Activated T-cell treated with anti-CD3 and anti-CD28 coated beads, Interleukin-2, amount 50 U/mL, for 48 hours (primary cell): ENCODE results near the gene SNCAIP.
"Not testable (repeated sequence)": the region's sequence is repeated elsewhere in the genome, so short reads cannot be mapped to it uniquely, and the experiment has no call there.

Experiments
- DNase-seq, 2 experiments: peaks; one replicate each; pipeline ENCODE4 v3.0.0-alpha.2; 2020

SNCAIP gene

GRCh38 chr5:122470365-122470764 lies 158.3 kb downstream of the SNCAIP start:
- no peak for DNase-seq

GRCh38 chr5:122471031-122471751 lies 159.2 kb downstream of the SNCAIP start:
- no peak for DNase-seq

GRCh38 chr5:122471752-122472061 lies 159.7 kb downstream of the SNCAIP start:
- DNase-seq: no peak

GRCh38 chr5:122473138-122473843 lies 161.3 kb downstream of the SNCAIP start:
- DNase-seq: no peak

- no peak for DNase-seq
Observed at GRCh38 chr5:122473941-122474340, 161.9 kb downstream of the SNCAIP start.

GRCh38 chr5:122478741-122479442 lies 166.9 kb downstream of the SNCAIP start:
- no peak for DNase-seq

- no peak for DNase-seq
Observed at GRCh38 chr5:122480146-122480545, 168.1 kb downstream of the SNCAIP start.

- DNase-seq: no peak
Observed at GRCh38 chr5:122484103-122484502, 172.1 kb downstream of the SNCAIP start.

- DNase-seq: no peak
Observed at GRCh38 chr5:122485226-122485625, 173.2 kb downstream of the SNCAIP start.

- not testable (repeated sequence) for DNase-seq
Observed at GRCh38 chr5:122486616-122487015, 174.6 kb downstream of the SNCAIP start.

GRCh38 chr5:122490718-122491117 lies 178.7 kb downstream of the SNCAIP start:
- DNase-seq: no peak

- no peak for DNase-seq
Observed at GRCh38 chr5:122492675-122493074, 180.6 kb downstream of the SNCAIP start.

GRCh38 chr5:122493091-122494021 lies 181.3 kb downstream of the SNCAIP start:
- no peak for DNase-seq

GRCh38 chr5:122494109-122494508 lies 182.1 kb downstream of the SNCAIP start:
- DNase-seq: no peak

- no peak for DNase-seq
Observed at GRCh38 chr5:122498163-122498562, 186.1 kb downstream of the SNCAIP start.

- DNase-seq: no peak
Observed at GRCh38 chr5:122499585-122499984, 187.5 kb downstream of the SNCAIP start.

GRCh38 chr5:122500245-122501088 lies 188.4 kb downstream of the SNCAIP start:
- no peak for DNase-seq

GRCh38 chr5:122501089-122501435 lies 189.0 kb downstream of the SNCAIP start:
- DNase-seq: no peak

- no peak for DNase-seq
Observed at GRCh38 chr5:122507045-122507444, 195.0 kb downstream of the SNCAIP start.

GRCh38 chr5:122507581-122507980 lies 195.5 kb downstream of the SNCAIP start:
- no peak for DNase-seq

GRCh38 chr5:122508623-122509022 lies 196.6 kb downstream of the SNCAIP start:
- no peak for DNase-seq
